Urinary bladder (tissue), 4 donors: Measurements from ENCODE around the gene MCOLN3. TPM values are rescaled to one million over a fixed set of nuclear protein-coding genes. Genes with fewer than 3 reads are reported as not detected.

Source experiments
- DNase-seq: peaks from one replicate; pipeline ENCODE4 v3.0.0-alpha.2; 2015; ENCODE audit errors: extremely low spot score
- H3K27ac ChIP-seq: one replicate; pipeline ENCODE4 v1.5.1; 2013; ENCODE audit warnings: low read depth, mild to moderate bottlenecking, moderate library complexity
- H3K36me3 ChIP-seq: one replicate; pipeline ENCODE4 v1.6.1; 2013; ENCODE audit warnings: mild to moderate bottlenecking, moderate library complexity; ENCODE audit not compliant: insufficient read depth
- H3K4me1 ChIP-seq: one replicate; pipeline ENCODE4 v1.6.1; 2013; ENCODE audit warnings: mild to moderate bottlenecking, moderate library complexity; ENCODE audit not compliant: insufficient read depth
- H3K4me3 ChIP-seq: one replicate; pipeline ENCODE4 v1.5.1; 2013; ENCODE audit warnings: low read depth, low read length
- WGBS: extraction: QIAGEN DNeasy Blood & Tissue Kit; methylation state at CpG from one replicate; pipeline ENCODE4 v1.1.7; 2013; 5-methylcytosine and 5-hydroxymethylcytosine counted together
- polyA plus RNA-seq: library from polyadenylated mRNA; stranded (reverse); fragments of 200-250 nt; gene quantifications from one replicate; pipeline ENCODE4 v1.2.3, GENCODE V29; 2013
- total RNA-seq: library from RNA; depleted of rRNA; stranded (reverse); fragments of >200 nt; gene quantifications from one replicate; pipeline ENCODE4 v1.2.3, GENCODE V29; 2014
- donor health status: healthy with polysubstance abuse.
- donor health status: healthy.

Gene MCOLN3
- total and polyA plus RNA-seq, 2 donors: 0.67 to 3.0 TPM

DNA sequence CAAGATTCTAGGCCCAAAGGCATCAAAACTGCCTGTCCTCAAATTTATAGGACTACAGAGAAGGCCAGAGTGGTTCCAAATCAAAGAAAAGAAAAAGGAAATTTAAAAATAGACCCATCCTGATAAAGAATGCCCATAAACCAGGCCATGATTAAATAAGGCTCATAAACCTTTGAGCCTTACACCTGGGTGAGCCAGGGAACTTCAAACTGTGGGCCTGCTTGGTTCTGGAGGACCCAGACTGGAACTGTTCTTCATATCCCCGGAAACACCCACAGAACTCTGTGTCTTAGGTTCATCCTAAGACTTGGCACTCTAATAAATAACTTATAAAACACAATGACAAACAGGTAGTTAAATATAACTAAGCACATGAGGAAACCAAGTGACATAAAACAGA is 80.2 kb downstream of the MCOLN3 start:
- H3K4me1 ChIP-seq: no peaks in the 10 kb centered on the region
- no peak overlapping the region for H3K4me3 ChIP-seq
- DNase-seq: no peak
- H3K27ac ChIP-seq: no peak overlapping the region
- 76% methylated on average over 1 of the region's 1 CpG for WGBS
- H3K36me3 ChIP-seq: no peaks in the 10 kb centered on the region

Other genes starting within 250 kb of the MCOLN3 start
- gene LPAR3, start 155.3 kb downstream of the MCOLN3 start, total RNA-seq: 12.8 TPM
- 1.6 TPM for gene LPAR3, start 155.3 kb downstream of the MCOLN3 start, polyA plus RNA-seq
- gene MCOLN2, start 51.4 kb downstream of the MCOLN3 start, total RNA-seq: 0.90 TPM
- gene MCOLN2, start 51.4 kb downstream of the MCOLN3 start, polyA plus RNA-seq: 0.43 TPM
- 54.0 TPM for gene SYDE2, start 152.5 kb upstream of the MCOLN3 start, total RNA-seq
- 6.7 TPM for gene SYDE2, start 152.5 kb upstream of the MCOLN3 start, polyA plus RNA-seq
- gene C1orf52, start 211.2 kb upstream of the MCOLN3 start, total RNA-seq: 21.5 TPM
- 27.8 TPM for gene C1orf52, start 211.2 kb upstream of the MCOLN3 start, polyA plus RNA-seq
- 36.6 TPM for gene BCL10, start 228.1 kb upstream of the MCOLN3 start, total RNA-seq
- 9.6 TPM for gene BCL10, start 228.1 kb upstream of the MCOLN3 start, polyA plus RNA-seq